Activated B cell treated with CpG ODN at 0.5 μM for 24 hours (primary cell): ENCODE measurements around the gene ELL. TPM values are rescaled to one million over a fixed set of nuclear protein-coding genes. Genes with fewer than 3 reads are reported as not detected.

Experiments
- ATAC-seq: fragments of 200-7000 bp; cut with Tn5 transposase; one replicate; pipeline ENCODE4 v1.10.0; 2021; ENCODE audit warnings: low read depth, mild to moderate bottlenecking, moderate library complexity
- CTCF ChIA-PET: fragments of 350-600 bp; sonication (Branson Sonifier 250); formaldehyde crosslinking; loops from one replicate; lab custom pipeline; 2021; ENCODE audit warnings: antibody characterized with exemption; lab: Charles Lee
- POLR2A ChIA-PET: fragments of 350-600 bp; sonication (Branson Sonifier 250); formaldehyde crosslinking; loops from one replicate; lab custom pipeline; 2021; ENCODE audit warnings: antibody characterized with exemption; lab: Charles Lee
- DNase-seq: peaks from one replicate; pipeline ENCODE4 v3.0.0; 2022
- H3K27ac Mint-ChIP-seq: one replicate; pipeline ENCODE4 v1.8.0; 2020; ENCODE audit warnings: mixed read lengths
- H3K27me3 Mint-ChIP-seq: one replicate; pipeline ENCODE4 v1.8.0; 2021; ENCODE audit warnings: mixed read lengths
- H3K36me3 Mint-ChIP-seq: one replicate; pipeline ENCODE4 v1.8.0; 2021; ENCODE audit warnings: low read depth, mixed read lengths
- H3K4me1 Mint-ChIP-seq: one replicate; pipeline ENCODE4 v1.8.0; 2021; ENCODE audit warnings: mixed read lengths
- H3K4me3 Mint-ChIP-seq: one replicate; pipeline ENCODE4 v1.8.0; 2020; ENCODE audit warnings: mild to moderate bottlenecking, mixed read lengths
- H3K9me3 Mint-ChIP-seq: one replicate; pipeline ENCODE4 v1.8.0; 2020; ENCODE audit warnings: mixed read lengths
- CTCF ChIP-seq: fragments of 200-600 bp; IDR thresholded peaks from one replicate; pipeline ENCODE4 v1.8.0; 2022; ENCODE audit warnings: antibody characterized with exemption, mild to moderate bottlenecking
- intact Hi-C: fragments of 100-400 bp; cut with micrococcal nuclease; formaldehyde crosslinking; loops from one replicate; pipeline ENCODE4 v1.15.1; 2024
- total RNA-seq: library from RNA; stranded (reverse); gene quantifications from 2 replicates; pipeline ENCODE4 v1.2.3, GENCODE V29; 2022

The ELL gene
- total RNA-seq, 1 donor from 2014 or later, result 32.6 TPM

GRCh38 chr19:18434411-18435175, 87.3 kb downstream of the ELL start:
- H3K4me3 Mint-ChIP-seq, result peak overlapping the region; percentile 79
- ChIA-PET CTCF (interaction anchor here (0.9 kb wide), 1 partner anchor 15 kb away, joined by 3 read pairs; no protein-coding TSS in a partner anchor), POLR2A (interaction anchor here (0.5 to 1.6 kb wide), 3 partner anchors 15 to 302 kb away, joined by 5 to 7 read pairs (median 5); partner anchors contain the start of gene SSBP4)
- H3K27ac Mint-ChIP-seq, result peak overlapping the region; percentile 24
- DNase-seq, result no peak
- H3K27me3 Mint-ChIP-seq, result no peaks in the 10 kb centered on the region
- intact Hi-C loops, result loop anchor here (5.0 kb wide), 1 partner anchor 398 kb away; the partner anchor contains the start of gene UPF1
- no peak for TF ChIP-seq CTCF
- ATAC-seq, result no peak
- no peaks in the 10 kb centered on the region for H3K9me3 Mint-ChIP-seq
- peaks cover 40% of the 10 kb centered on the region for H3K4me1 Mint-ChIP-seq
- H3K36me3 Mint-ChIP-seq, result no peaks in the 10 kb centered on the region

DNA sequence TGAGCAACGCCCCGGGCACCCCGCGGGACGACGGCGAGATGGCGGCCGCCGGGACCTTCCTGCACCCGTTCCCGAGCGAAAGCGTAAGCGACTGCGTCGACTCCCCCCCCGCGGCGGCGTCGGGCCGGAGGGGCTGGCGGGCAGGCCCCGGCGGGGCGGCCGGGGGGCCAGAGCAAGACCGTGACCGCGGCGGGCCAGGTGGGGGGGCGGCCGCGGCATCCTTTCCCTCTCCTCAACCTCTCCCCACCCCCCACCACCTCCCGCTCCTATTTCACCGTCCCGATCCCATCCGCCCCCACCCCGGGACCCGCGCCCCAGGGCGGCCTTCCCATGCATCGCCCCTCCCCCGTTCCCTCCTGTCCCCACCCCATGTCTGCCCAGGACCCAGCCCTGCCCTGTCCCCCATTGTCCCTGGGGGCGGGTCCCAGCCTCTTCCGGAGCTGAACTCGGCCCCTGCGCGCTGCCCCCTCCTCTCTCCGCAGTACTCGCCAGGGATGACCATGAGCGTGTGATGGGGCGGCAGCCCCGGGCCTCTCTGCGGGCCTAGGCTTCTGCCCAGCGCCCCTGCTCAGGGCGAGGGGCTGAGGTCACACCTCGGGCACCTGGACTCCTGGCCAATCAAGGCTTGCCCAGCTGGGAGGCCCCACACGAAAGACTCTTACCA, 88.0 kb downstream of the ELL start:
- no peak for ATAC-seq
- Mint-ChIP-seq H3K4me3 (peak overlapping the region; percentile 79), H3K27ac (peak overlapping the region; percentile 24), H3K9me3 (no peaks in the 10 kb centered on the region), H3K27me3 (no peaks in the 10 kb centered on the region), H3K36me3 (no peaks in the 10 kb centered on the region), H3K4me1 (peaks cover 37% of the 10 kb centered on the region)
- POLR2A ChIA-PET, result interaction anchor here (1.6 kb wide), 1 partner anchor 14 kb away, joined by 7 read pairs; the partner anchor contains the start of gene SSBP4
- CTCF ChIA-PET, result no interaction called here
- intact Hi-C loops, result no loop called here
- no peak for TF ChIP-seq CTCF
- no peak for DNase-seq

- H3K4me1 Mint-ChIP-seq, result peaks cover 37% of the 10 kb centered on the region
- no peaks in the 10 kb centered on the region for H3K9me3 Mint-ChIP-seq
- H3K36me3 Mint-ChIP-seq, result no peaks in the 10 kb centered on the region
- ATAC-seq (peak; percentile 29), DNase-seq (peak; percentile 67)
- no peaks in the 10 kb centered on the region for H3K27me3 Mint-ChIP-seq
- H3K4me3 Mint-ChIP-seq, result peak overlapping the region; percentile 74
- peak overlapping the region; percentile 56 for H3K27ac Mint-ChIP-seq
- CTCF ChIA-PET, result no interaction called here
- POLR2A ChIA-PET, result interaction anchor here (0.6 to 1.8 kb wide), 2 partner anchors 13 to 143 kb away, joined by 3 to 11 read pairs; no protein-coding TSS in a partner anchor
- intact Hi-C loops, result no loop called here
- no peak for TF ChIP-seq CTCF
Observed at GRCh38 chr19:18433015-18433691, 88.7 kb downstream of the ELL start.

- H3K27me3 Mint-ChIP-seq, result no peaks in the 10 kb centered on the region
- intact Hi-C loops, result no loop called here
- DNase-seq (no peak), ATAC-seq (no peak)
- ChIA-PET POLR2A (interaction anchor here (0.6 to 1.8 kb wide), 4 partner anchors 12 to 399 kb away, joined by 3 to 11 read pairs (median 4); partner anchors contain the start of gene UPF1), CTCF (no interaction called here)
- no peak for TF ChIP-seq CTCF
- H3K4me3 Mint-ChIP-seq, result peak overlapping the region; percentile 74
- H3K36me3 Mint-ChIP-seq, result no peaks in the 10 kb centered on the region
- peak overlapping the region; percentile 56 for H3K27ac Mint-ChIP-seq
- H3K4me1 Mint-ChIP-seq, result peaks cover 37% of the 10 kb centered on the region
- H3K9me3 Mint-ChIP-seq, result no peaks in the 10 kb centered on the region
Observed at GRCh38 chr19:18432275-18433014, 89.4 kb downstream of the ELL start.
